Measurements from ENCODE around the gene SEC14L5.

DNA sequence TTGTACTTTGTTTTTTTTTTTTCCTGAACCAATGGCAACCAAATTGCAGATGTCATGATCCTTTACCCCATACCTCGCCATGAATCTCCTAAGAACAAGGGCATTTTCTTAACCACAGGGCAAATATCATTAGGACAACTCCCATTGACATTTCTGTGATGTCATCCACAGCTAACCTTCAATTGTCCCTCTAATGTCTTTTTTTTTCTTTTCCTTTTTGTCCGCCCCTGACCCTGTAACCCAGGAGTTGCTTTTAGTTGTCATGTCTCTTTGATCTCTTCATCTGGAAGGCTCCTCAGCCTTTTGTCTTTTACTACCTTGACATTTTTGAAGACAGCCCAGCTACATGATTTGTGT lies 76.0 kb downstream of the SEC14L5 start:
- TF ChIP-seq, protein P1, sequence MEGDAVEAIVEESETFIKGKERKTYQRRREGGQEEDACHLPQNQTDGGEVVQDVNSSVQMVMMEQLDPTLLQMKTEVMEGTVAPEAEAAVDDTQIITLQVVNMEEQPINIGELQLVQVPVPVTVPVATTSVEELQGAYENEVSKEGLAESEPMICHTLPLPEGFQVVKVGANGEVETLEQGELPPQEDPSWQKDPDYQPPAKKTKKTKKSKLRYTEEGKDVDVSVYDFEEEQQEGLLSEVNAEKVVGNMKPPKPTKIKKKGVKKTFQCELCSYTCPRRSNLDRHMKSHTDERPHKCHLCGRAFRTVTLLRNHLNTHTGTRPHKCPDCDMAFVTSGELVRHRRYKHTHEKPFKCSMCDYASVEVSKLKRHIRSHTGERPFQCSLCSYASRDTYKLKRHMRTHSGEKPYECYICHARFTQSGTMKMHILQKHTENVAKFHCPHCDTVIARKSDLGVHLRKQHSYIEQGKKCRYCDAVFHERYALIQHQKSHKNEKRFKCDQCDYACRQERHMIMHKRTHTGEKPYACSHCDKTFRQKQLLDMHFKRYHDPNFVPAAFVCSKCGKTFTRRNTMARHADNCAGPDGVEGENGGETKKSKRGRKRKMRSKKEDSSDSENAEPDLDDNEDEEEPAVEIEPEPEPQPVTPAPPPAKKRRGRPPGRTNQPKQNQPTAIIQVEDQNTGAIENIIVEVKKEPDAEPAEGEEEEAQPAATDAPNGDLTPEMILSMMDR (IDR thresholded peaks at IDR 0.05; ENCODE audit: insufficient read depth, low read depth, low read length) = no peak
- TF ChIP-seq EZH2 (IDR thresholded peaks at IDR 0.05; ENCODE audit: insufficient read depth, low read length) = no peak

Measured in astrocyte (in vitro differentiated cells and primary cell).